Skin of body (tissue), 1 donor: Measurements from ENCODE around the gene FUT4. TPM values are rescaled to one million over a fixed set of nuclear protein-coding genes. Genes with fewer than 3 reads are reported as not detected.

Experiments
- total RNA-seq: library from RNA; depleted of rRNA; stranded (reverse); fragments of >200 nt; gene quantifications from one replicate; pipeline ENCODE4 v1.2.3, GENCODE V29; 2014

FUT4 gene
- total RNA-seq, 1 donor from 2014 or later: 8.8 TPM

Other genes with a start within 250 kb of the FUT4 start
- gene IZUMO1R, start 239.3 kb upstream of the FUT4 start, total RNA-seq: not detected
- 0.10 TPM for gene GPR83, start 142.5 kb upstream of the FUT4 start, total RNA-seq
- gene MRE11, start 50.1 kb upstream of the FUT4 start, total RNA-seq: 24.9 TPM
- 12.7 TPM for gene ANKRD49, start 49.9 kb upstream of the FUT4 start, total RNA-seq
- not detected for gene C11orf97, start 31.5 kb upstream of the FUT4 start, total RNA-seq
- gene PIWIL4, start 23.4 kb downstream of the FUT4 start, total RNA-seq: 6.2 TPM
- gene AMOTL1, start 224.4 kb downstream of the FUT4 start, total RNA-seq: 80.7 TPM